Testis (tissue), 3 donors: Measurements from ENCODE around the gene MYO5B. TPM values are rescaled to one million over a fixed set of nuclear protein-coding genes. Genes with fewer than 3 reads are reported as not detected.

Source experiments
- DNase-seq: peaks from one replicate; pipeline ENCODE4 v3.0.0-alpha.2; 2019
- H3K27ac ChIP-seq, 2 donors: fragments of 200-600 bp; sonication (generic); one replicate each; pipeline ENCODE4 v1.5.1; 2019
- H3K27me3 ChIP-seq: fragments of 200-600 bp; sonication (generic); one replicate; pipeline ENCODE4 v1.5.1; 2019
- H3K36me3 ChIP-seq: fragments of 200-600 bp; sonication (generic); one replicate; pipeline ENCODE4 v1.5.1; 2017; ENCODE audit warnings: low read depth; ENCODE audit errors: missing control alignments
- H3K4me1 ChIP-seq: fragments of 200-600 bp; sonication (generic); one replicate; pipeline ENCODE4 v1.5.1; 2019
- H3K4me3 ChIP-seq, 2 donors: fragments of 200-600 bp; sonication (generic); one replicate each; pipeline ENCODE4 v1.5.1; 2017 to 2019
- H3K9me3 ChIP-seq: fragments of 200-600 bp; sonication (generic); one replicate; pipeline ENCODE4 v1.5.1; 2017
- POLR2A ChIP-seq: fragments of 450-650 bp; IDR thresholded peaks from one replicate; pipeline ENCODE4 v1.6.1; 2017; ENCODE audit warnings: antibody characterized with exemption, mild to moderate bottlenecking, moderate library complexity
- WGBS, 2 donors: methylation state at CpG; one replicate each; pipeline ENCODE4 v1.1.5; 2018; 5-methylcytosine and 5-hydroxymethylcytosine counted together
- intact Hi-C: fragments of 100-400 bp; cut with DNase I; formaldehyde crosslinking; loops from one replicate; pipeline ENCODE4 v1.15.1; 2023; ENCODE audit warnings: low total_unique reads
- polyA plus RNA-seq: library from polyadenylated mRNA; stranded (reverse); fragments of 350-450 nt; fragmentation: Illumina TruSeq; extraction: RNeasy Lipid Tissue Mini Kit (QIAGEN cat#74804); gene quantifications from one replicate; pipeline ENCODE4 v1.2.3, GENCODE V29; 2014; ENCODE audit warnings: low read depth, low replicate concordance; ENCODE audit not compliant: insufficient read depth
- total RNA-seq, 2 donors: library from RNA; depleted of rRNA; stranded (reverse); fragments of >200 nt; gene quantifications; one replicate each; pipeline ENCODE4 v1.2.3, GENCODE V29; 2016
- TF ChIP-seq, protein P1 (sequence below), 3 experiments: fragments of 450-650 bp in 2 of 3; fragments of 200-600 bp in 1 of 3; sonication (generic) in 1 of 3; IDR thresholded peaks; one replicate each; pipeline ENCODE4 v1.5.1; 2016 to 2019; ENCODE audit warnings: antibody characterized with exemption in 3 of 3, mild to moderate bottlenecking in 2 of 3, moderate library complexity in 1 of 3

The MYO5B gene
- total and polyA plus RNA-seq, 3 donors from 2014 or later: 24.8 to 31.8 (median 26.1) TPM

DNA sequence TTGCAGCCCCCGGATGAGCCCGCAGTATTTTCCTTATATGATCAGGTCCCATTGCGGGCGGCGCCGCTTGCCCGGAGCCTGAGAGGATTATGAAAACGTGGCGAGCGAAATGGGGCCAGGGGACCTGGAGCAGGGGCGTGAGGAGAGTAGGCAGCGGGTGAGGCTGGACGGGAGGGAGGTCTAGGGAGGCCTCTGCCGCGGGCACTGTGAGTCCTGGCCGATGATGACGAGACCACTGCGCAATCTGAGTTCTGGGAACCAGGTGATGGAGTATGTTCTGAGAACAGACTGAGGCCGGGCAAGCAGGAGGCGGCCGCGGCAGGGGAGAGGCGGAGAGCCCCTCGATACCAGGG lies 380.8 kb downstream of the MYO5B start:
- DNase-seq: no peak
- intact Hi-C loops: no loop called here
- peak overlapping the region; percentile 91 to 96 for H3K27ac ChIP-seq
- H3K4me1 ChIP-seq: no peaks in the 10 kb centered on the region
- no peaks in the 10 kb centered on the region for H3K27me3 ChIP-seq
- 0% methylated on average over 24 of the region's 24 CpGs for WGBS, 2 donors
- no peaks in the 10 kb centered on the region for H3K36me3 ChIP-seq
- TF ChIP-seq, protein P1, sequence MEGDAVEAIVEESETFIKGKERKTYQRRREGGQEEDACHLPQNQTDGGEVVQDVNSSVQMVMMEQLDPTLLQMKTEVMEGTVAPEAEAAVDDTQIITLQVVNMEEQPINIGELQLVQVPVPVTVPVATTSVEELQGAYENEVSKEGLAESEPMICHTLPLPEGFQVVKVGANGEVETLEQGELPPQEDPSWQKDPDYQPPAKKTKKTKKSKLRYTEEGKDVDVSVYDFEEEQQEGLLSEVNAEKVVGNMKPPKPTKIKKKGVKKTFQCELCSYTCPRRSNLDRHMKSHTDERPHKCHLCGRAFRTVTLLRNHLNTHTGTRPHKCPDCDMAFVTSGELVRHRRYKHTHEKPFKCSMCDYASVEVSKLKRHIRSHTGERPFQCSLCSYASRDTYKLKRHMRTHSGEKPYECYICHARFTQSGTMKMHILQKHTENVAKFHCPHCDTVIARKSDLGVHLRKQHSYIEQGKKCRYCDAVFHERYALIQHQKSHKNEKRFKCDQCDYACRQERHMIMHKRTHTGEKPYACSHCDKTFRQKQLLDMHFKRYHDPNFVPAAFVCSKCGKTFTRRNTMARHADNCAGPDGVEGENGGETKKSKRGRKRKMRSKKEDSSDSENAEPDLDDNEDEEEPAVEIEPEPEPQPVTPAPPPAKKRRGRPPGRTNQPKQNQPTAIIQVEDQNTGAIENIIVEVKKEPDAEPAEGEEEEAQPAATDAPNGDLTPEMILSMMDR (IDR thresholded peaks at IDR 0.05): no peak
- no peak for TF ChIP-seq POLR2A
- H3K9me3 ChIP-seq: no peaks in the 10 kb centered on the region
- H3K4me3 ChIP-seq: peak overlapping the region; percentile 78 to 79

DNA sequence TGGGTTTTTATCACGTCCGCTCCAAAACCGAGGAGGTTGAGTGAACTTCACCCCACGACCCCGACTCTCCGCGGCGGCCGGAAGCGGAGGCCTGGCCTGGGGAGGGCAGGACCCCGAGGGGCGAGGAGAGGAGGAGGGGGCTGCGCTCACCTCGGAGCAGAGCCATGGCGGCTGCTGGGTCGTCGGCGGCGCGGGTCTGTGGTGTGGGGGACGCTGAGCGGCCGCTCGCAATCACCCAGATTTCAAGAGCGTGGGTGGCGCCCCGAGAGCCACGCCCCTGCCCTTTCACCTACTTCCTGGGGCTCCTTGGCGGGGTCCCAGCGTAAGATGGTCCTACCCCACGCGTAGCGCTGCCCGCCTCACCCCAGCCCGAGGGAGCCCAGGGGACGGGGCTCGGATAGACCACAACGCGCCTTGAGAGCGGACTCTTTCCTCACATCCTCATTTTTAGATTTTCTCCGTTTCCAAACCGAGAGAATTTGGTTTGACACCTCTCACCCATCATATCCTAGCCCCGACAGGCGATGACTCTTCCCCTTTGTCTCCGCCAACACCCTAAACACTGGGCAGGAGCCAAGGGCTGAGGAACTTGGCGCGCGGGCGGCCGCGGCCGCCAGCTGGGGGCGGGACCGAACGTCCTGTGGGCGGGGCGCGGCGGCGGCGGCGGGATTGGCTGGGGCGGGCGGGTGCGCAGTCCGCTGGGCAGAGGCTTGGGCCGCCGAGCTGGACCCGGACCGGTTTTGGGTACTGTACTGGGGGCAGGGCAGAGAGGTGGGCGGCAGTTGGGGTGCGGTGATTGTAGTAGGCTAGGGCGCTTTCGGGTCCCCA lies 381.4 kb downstream of the MYO5B start, which contains the start of gene ACAA2:
ACAA2 (minus strand) TSS at position 215 of the 828 bp plus-strand sequence; CDS start at position 166, 49 bp downstream.
- intact Hi-C loops: no loop called here
- Histone ChIP-seq H3K27me3 (no peaks in the 10 kb centered on the region), H3K9me3 (no peaks in the 10 kb centered on the region), H3K36me3 (no peaks in the 10 kb centered on the region), H3K27ac (peak within 1 kb of the TSS; percentile 91 to 96), H3K4me3 (peak within 1 kb of the TSS; percentile 78 to 79), H3K4me1 (no peaks in the 10 kb centered on the region)
- TF ChIP-seq POLR2A: peak; percentile 25
- TF ChIP-seq, protein P1 (IDR thresholded peaks at IDR 0.05): no peak
- peak; percentile 88 for DNase-seq
- WGBS, 2 donors: 0% methylated on average over 13 to 74 of the region's 74 CpGs

DNA sequence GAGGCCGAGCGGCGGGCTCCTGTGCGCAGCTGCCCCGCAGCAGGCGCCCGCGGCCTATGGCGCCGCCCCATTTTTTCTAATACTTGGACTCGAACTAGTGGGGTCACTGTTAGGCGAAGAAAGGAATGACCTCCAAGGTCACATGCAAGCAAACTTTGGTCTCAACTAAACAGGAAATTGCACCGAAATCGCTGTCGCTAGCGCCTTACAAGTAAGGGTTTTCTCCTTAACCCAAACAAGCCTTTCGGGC lies 382.0 kb downstream of the MYO5B start:
- no peak for TF ChIP-seq POLR2A
- TF ChIP-seq, protein P1 (IDR thresholded peaks at IDR 0.05): no peak
- no peaks in the 10 kb centered on the region for H3K36me3 ChIP-seq
- no peaks in the 10 kb centered on the region for H3K27me3 ChIP-seq
- intact Hi-C loops: no loop called here
- no peaks in the 10 kb centered on the region for H3K4me1 ChIP-seq
- H3K4me3 ChIP-seq: peak overlapping the region; percentile 78 to 79
- no peaks in the 10 kb centered on the region for H3K9me3 ChIP-seq
- peak overlapping the region; percentile 91 to 96 for H3K27ac ChIP-seq
- DNase-seq: no peak
- WGBS, 2 donors: 2% methylated on average over 16 to 17 of the region's 17 CpGs

DNA sequence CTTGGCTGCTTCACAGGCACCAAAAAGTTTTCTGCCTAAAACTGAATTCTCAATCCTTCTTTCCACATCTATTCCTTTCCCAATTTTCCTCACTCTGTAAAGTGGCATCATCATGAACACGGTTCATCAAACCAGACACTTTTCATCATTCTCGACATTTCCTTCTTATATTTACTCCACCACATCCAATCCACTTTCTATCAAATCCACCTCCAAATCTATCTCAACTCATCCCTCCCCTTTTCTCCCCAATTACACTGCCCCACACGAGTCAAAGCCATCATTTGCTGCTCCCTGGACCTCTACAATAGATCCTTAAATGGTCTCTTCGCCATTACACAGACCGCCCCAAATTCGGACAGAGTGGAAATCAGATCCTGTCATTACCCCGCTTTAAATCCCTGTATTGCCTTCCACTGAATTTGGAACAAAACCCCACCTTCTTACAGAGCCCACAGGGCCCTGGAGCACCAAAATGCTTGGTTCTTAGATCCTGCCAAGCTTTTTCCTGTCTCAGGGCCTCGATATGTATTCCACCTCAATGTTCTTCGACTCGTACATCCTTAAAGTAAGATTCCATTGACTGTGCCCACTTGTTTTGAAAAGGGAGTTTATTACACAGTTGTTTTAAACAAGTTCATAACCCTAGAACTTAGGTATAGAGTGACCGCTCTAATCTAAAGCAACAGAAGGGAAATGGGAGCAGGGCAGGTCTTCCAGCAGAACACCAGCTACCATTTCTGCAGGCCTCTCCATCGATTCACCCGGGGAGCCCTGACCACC lies 382.5 kb downstream of the MYO5B start:
- DNase-seq: no peak
- Histone ChIP-seq H3K27me3 (no peaks in the 10 kb centered on the region), H3K9me3 (no peaks in the 10 kb centered on the region), H3K27ac (peak overlapping the region; percentile 91 to 96), H3K4me3 (peak overlapping the region; percentile 78 to 79), H3K36me3 (no peaks in the 10 kb centered on the region), H3K4me1 (no peaks in the 10 kb centered on the region)
- 31 to 32% methylated on average over 13 of the region's 13 CpGs for WGBS, 2 donors
- TF ChIP-seq, protein P1 (IDR thresholded peaks at IDR 0.05): no peak
- TF ChIP-seq POLR2A: no peak
- intact Hi-C loops: no loop called here
